ENCODE measurements around the gene C1R.

Gene C1R

DNA sequence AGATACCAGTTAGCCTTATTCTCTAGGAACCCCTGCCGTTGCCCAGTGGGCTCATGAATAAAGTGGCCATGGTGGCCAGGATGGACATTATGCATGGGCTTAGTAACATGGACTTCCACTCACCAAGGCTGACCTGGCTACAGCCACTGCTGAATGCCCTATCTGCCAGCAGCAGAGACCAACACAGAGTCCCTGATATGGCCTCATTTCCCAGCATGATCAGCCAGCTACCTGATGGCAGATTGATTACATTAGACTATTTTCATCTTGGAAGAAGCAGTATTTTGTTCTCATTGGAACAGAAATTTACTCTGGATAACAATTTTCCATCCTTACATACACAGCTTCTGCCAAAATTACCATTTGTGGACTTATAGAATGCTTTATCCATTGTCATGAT lies 57.8 kb downstream of the C1R start:
- DNase-seq (ENCODE audit: low read depth): no peak

DNA sequence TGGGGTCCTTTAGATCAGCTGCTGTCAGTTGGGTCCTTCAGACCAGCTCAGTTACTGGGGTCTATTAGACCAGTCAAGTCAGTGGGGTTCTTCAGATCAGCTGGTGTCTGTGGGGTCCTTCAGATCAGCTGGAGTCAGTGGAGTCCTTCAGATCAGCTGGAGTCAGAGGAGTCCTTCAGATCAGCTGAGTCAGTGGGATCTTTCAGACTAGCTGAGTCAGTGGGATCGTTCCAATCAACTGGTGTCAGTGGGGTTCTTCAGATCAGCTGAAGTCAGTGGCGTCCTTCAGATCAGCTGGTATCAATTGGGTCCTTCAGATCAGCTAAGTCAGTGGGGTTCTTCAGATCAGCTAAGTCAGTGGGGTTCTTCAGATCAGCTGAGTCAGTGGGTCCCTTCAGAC lies 59.3 kb downstream of the C1R start:
- no peak for DNase-seq (ENCODE audit: low read depth)

DNA sequence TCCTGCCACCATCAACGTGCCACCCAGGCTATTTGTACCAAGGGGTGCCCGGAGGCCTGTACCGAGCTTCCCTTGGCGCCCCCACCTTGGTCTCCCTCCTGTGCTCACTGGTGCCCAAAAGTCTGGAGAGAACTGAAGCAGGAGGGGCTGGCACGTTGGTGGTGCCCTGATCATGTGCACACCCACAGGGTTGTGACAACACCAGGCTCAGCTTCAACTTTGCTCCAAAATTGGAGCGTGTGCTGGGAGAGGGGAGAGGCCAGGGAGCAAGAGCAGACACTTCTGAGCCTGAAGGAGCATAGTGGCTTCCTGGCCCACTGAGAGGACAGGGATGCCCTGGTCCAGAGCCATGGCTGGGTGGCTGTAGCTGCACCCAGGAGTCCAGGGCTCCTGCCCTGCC lies 60.9 kb downstream of the C1R start:
- DNase-seq (ENCODE audit: low read depth): no peak

Data from stimulated activated CD8-positive, alpha-beta memory T cell treated with anti-CD3 and anti-CD28 coated beads, Interleukin-7, amount 100 ng/mL, for 24 hours (primary cell).